HEK293 (cell line): ENCODE results near the gene HOXB9.

Experiments used
- FEZF1 ChIP-seq: fragments of 450-650 bp; formaldehyde crosslinking; IDR thresholded peaks from 2 replicates; pipeline ENCODE4 v1.5.1; 2016; ENCODE audit warnings: missing biosample characterization, missing genetic modification characterization
- HOXD13 ChIP-seq: sonication (generic); formaldehyde crosslinking; IDR thresholded peaks from 2 replicates; pipeline ENCODE4 v1.8.0; 2022; ENCODE audit warnings: missing genetic modification reagents, borderline replicate concordance
- IKZF3 ChIP-seq: fragments of 450-650 bp; IDR thresholded peaks from 2 replicates; pipeline ENCODE4 v1.5.0; 2018; ENCODE audit warnings: missing biosample characterization, mild to moderate bottlenecking, missing genetic modification characterization, moderate library complexity
- INSM2 ChIP-seq: fragments of 450-650 bp; formaldehyde crosslinking; IDR thresholded peaks from 2 replicates; pipeline ENCODE4 v1.5.1; 2016; ENCODE audit warnings: missing biosample characterization, missing genetic modification characterization
- KLF1 ChIP-seq: fragments of 450-650 bp; formaldehyde crosslinking; IDR thresholded peaks from 2 replicates; pipeline ENCODE4 v1.5.1; 2016; ENCODE audit warnings: missing biosample characterization, missing genetic modification characterization
- KLF16 ChIP-seq: fragments of 450-650 bp; formaldehyde crosslinking; IDR thresholded peaks from 2 replicates; pipeline ENCODE4 v1.5.1; 2017; ENCODE audit warnings: missing biosample characterization, missing genetic modification characterization
- KLF9 ChIP-seq: fragments of 450-650 bp; formaldehyde crosslinking; IDR thresholded peaks from 2 replicates; pipeline ENCODE4 v1.5.1; 2016; ENCODE audit warnings: missing biosample characterization, missing genetic modification characterization, low read depth
- MEIS1 ChIP-seq: sonication (generic); formaldehyde crosslinking; IDR thresholded peaks from 2 replicates; pipeline ENCODE4 v1.8.1; 2022; ENCODE audit warnings: missing genetic modification reagents, mild to moderate bottlenecking, borderline replicate concordance
- OVOL3 ChIP-seq: fragments of 450-650 bp; formaldehyde crosslinking; IDR thresholded peaks from 2 replicates; pipeline ENCODE4 v1.5.1; 2016; ENCODE audit warnings: missing biosample characterization, missing genetic modification characterization
- SP2 ChIP-seq: fragments of 450-650 bp; formaldehyde crosslinking; IDR thresholded peaks from 2 replicates; pipeline ENCODE4 v1.5.1; 2016; ENCODE audit warnings: missing biosample characterization, missing genetic modification characterization
- SP3 ChIP-seq: fragments of 450-650 bp; formaldehyde crosslinking; IDR thresholded peaks from 2 replicates; pipeline ENCODE4 v1.5.1; 2016; ENCODE audit warnings: missing biosample characterization, missing genetic modification characterization
- ZFHX2 ChIP-seq: fragments of 450-650 bp; formaldehyde crosslinking; conservative IDR thresholded peaks from 2 replicates; pipeline ENCODE4 v1.5.1; 2016; ENCODE audit warnings: missing biosample characterization, missing genetic modification characterization
- ZFP37 ChIP-seq: fragments of 450-650 bp; formaldehyde crosslinking; IDR thresholded peaks from 2 replicates; pipeline ENCODE4 v1.5.1; 2016; ENCODE audit warnings: missing biosample characterization, missing genetic modification characterization
- ZIC2 ChIP-seq: fragments of 450-650 bp; formaldehyde crosslinking; IDR thresholded peaks from 2 replicates; pipeline ENCODE4 v1.5.1; 2016; ENCODE audit warnings: missing biosample characterization, missing genetic modification characterization
- ZNF132 ChIP-seq: fragments of 450-650 bp; formaldehyde crosslinking; IDR thresholded peaks from 2 replicates; pipeline ENCODE4 v1.5.1; 2017; ENCODE audit warnings: missing biosample characterization, missing genetic modification characterization, borderline replicate concordance
- ZNF174 ChIP-seq: fragments of 450-650 bp; formaldehyde crosslinking; IDR thresholded peaks from 2 replicates; pipeline ENCODE4 v1.5.0; 2017; ENCODE audit warnings: missing biosample characterization, mild to moderate bottlenecking, missing genetic modification characterization
- ZNF184 ChIP-seq: fragments of 450-650 bp; IDR thresholded peaks from 2 replicates; pipeline ENCODE4 v1.5.1; 2018; ENCODE audit warnings: missing biosample characterization, mild to moderate bottlenecking, missing genetic modification characterization
- ZNF223 ChIP-seq: fragments of 450-650 bp; formaldehyde crosslinking; IDR thresholded peaks from 2 replicates; pipeline ENCODE4 v1.5.1; 2016; ENCODE audit warnings: missing biosample characterization, missing genetic modification characterization
- ZNF248 ChIP-seq: fragments of 450-650 bp; formaldehyde crosslinking; IDR thresholded peaks from 2 replicates; pipeline ENCODE4 v1.5.1; 2017; ENCODE audit warnings: missing biosample characterization, missing genetic modification characterization
- ZNF391 ChIP-seq: fragments of 450-650 bp; formaldehyde crosslinking; IDR thresholded peaks from 2 replicates; pipeline ENCODE4 v1.5.1; 2016; ENCODE audit warnings: low read depth, missing biosample characterization, missing genetic modification characterization, borderline replicate concordance
- ZNF398 ChIP-seq: fragments of 450-650 bp; formaldehyde crosslinking; IDR thresholded peaks from 2 replicates; pipeline ENCODE4 v1.5.1; 2017; ENCODE audit warnings: missing biosample characterization, missing genetic modification characterization
- ZNF433 ChIP-seq: fragments of 450-650 bp; formaldehyde crosslinking; IDR thresholded peaks from 2 replicates; pipeline ENCODE4 v1.5.1; 2016; ENCODE audit warnings: missing biosample characterization, missing genetic modification characterization, low read depth
- ZNF501 ChIP-seq: fragments of 450-650 bp; formaldehyde crosslinking; IDR thresholded peaks from 2 replicates; pipeline ENCODE4 v1.5.1; 2016; ENCODE audit warnings: missing biosample characterization, missing genetic modification characterization
- ZNF513 ChIP-seq: fragments of 450-650 bp; IDR thresholded peaks from 2 replicates; pipeline ENCODE4 v1.5.1; 2018; ENCODE audit warnings: missing biosample characterization, missing genetic modification characterization
- ZNF514 ChIP-seq: fragments of 450-650 bp; formaldehyde crosslinking; IDR thresholded peaks from 2 replicates; pipeline ENCODE4 v1.5.1; 2016; ENCODE audit warnings: missing biosample characterization, missing genetic modification characterization
- ZNF544 ChIP-seq: fragments of 450-650 bp; formaldehyde crosslinking; IDR thresholded peaks from 2 replicates; pipeline ENCODE4 v1.5.0; 2017; ENCODE audit warnings: missing biosample characterization, missing genetic modification characterization
- ZNF548 ChIP-seq: fragments of 450-650 bp; formaldehyde crosslinking; IDR thresholded peaks from 2 replicates; pipeline ENCODE4 v1.5.1; 2016; ENCODE audit warnings: missing biosample characterization, missing genetic modification characterization
- ZNF549 ChIP-seq: fragments of 450-650 bp; IDR thresholded peaks from 2 replicates; pipeline ENCODE4 v1.5.1; 2018; ENCODE audit warnings: missing biosample characterization, missing genetic modification characterization, mild to moderate bottlenecking, inconsistent platforms, moderate library complexity
- ZNF596 ChIP-seq: fragments of 450-650 bp; IDR thresholded peaks from 2 replicates; pipeline ENCODE4 v1.5.0; 2018; ENCODE audit warnings: missing biosample characterization, mild to moderate bottlenecking, missing genetic modification characterization, moderate library complexity
- ZNF610 ChIP-seq: fragments of 450-650 bp; formaldehyde crosslinking; IDR thresholded peaks from 2 replicates; pipeline ENCODE4 v1.5.1; 2016; ENCODE audit warnings: missing biosample characterization, missing genetic modification characterization, borderline replicate concordance
- ZNF704 ChIP-seq: fragments of 450-650 bp; formaldehyde crosslinking; IDR thresholded peaks from 2 replicates; pipeline ENCODE4 v1.5.1; 2016; ENCODE audit warnings: missing biosample characterization, missing genetic modification characterization
- ZNF768 ChIP-seq: fragments of 450-650 bp; formaldehyde crosslinking; IDR thresholded peaks from 2 replicates; pipeline ENCODE4 v1.5.1; 2018; ENCODE audit warnings: missing biosample characterization, mild to moderate bottlenecking, missing genetic modification characterization

The HOXB9 gene

DNA sequence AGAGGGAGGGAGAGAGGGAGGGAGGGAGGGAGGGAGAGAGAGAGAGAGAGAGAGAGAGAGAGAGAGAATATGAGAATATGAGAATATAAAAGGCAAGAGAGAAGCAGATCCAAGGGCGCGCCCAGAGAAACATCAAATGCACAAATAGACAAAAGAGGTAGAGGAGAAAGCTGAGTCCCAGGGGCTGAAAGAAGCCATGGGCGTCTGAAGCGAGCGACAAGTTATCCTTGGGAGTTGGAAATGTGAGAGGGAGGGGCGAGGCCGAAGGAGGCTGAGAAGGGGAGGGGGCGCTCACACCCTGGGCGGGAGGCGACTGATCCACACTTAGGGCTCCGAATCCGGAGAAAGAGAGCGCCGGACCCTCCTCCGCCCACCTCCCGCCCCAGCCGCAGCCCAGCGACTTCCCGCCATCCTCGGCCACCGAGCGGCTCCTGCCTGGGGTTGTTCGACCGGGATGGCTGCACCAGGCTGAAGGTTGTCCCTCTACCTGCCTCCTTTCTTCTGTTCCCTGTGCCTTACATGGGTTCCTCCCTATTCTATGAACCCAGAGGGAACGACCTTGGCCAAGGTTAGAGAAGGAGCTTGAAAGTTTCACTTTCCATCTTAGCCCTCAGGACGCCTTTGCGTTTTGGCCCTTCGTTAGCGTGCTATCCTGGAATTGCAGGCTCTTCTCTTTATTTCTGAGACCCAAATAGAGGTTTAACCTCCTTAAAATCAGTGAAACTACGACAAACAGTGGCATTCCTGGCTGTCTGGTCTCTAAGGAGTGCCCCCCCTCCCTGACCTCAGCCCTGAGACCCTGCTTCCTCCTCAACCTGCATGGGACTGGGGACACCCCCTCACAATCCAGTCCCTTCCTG, 21.2 kb upstream of the HOXB9 start (continued):
- TF ChIP-seq ZNF132 (tag by site-specific recombination): no peak
- no peak for TF ChIP-seq ZNF548 (tag by site-specific recombination)
- TF ChIP-seq ZNF391 (tag by site-specific recombination): peak; percentile 65; the same call in 1 of the 2 replicates
- no peak for TF ChIP-seq ZNF248 (tag by site-specific recombination)
- no peak for TF ChIP-seq ZNF174 (tag by site-specific recombination)
- no peak for TF ChIP-seq ZNF596
- TF ChIP-seq ZIC2 (tag by site-specific recombination): no peak
- TF ChIP-seq ZNF610: peak; percentile 51; the same call in 1 of the 2 replicates
- TF ChIP-seq KLF16 (tag by site-specific recombination): peak; percentile 36; the same call in 1 of the 2 replicates
- TF ChIP-seq IKZF3 (tag by site-specific recombination): peak; percentile 56; the same call in 1 of the 2 replicates
- no peak for TF ChIP-seq ZNF513 (tag by site-specific recombination)
- no peak for TF ChIP-seq ZNF549 (tag by site-specific recombination)
- TF ChIP-seq SP3: peak; percentile 79
- TF ChIP-seq FEZF1: no peak
- no peak for TF ChIP-seq OVOL3 (tag by site-specific recombination)
- no peak for TF ChIP-seq ZNF544 (tag by site-specific recombination)
- TF ChIP-seq SP2 (tag by site-specific recombination): peak; percentile 86
- TF ChIP-seq INSM2 (tag by site-specific recombination): no peak
- no peak for TF ChIP-seq ZNF768 (tag by site-specific recombination)
- TF ChIP-seq KLF1 (tag by site-specific recombination): peak; percentile 70
- no peak for TF ChIP-seq ZFP37
- no peak for TF ChIP-seq ZNF704 (tag by site-specific recombination)
- no peak for TF ChIP-seq ZNF223 (tag by site-specific recombination)
- no peak for TF ChIP-seq ZNF514 (tag by site-specific recombination)
- no peak for TF ChIP-seq HOXD13 (CRISPR knock-in tag)
- TF ChIP-seq KLF9 (tag by site-specific recombination): peak; percentile 54
- no peak for TF ChIP-seq ZNF184 (tag by site-specific recombination)
- no peak for TF ChIP-seq ZNF501
- TF ChIP-seq MEIS1 (CRISPR knock-in tag): no peak
- TF ChIP-seq ZNF433 (tag by site-specific recombination): no peak
- peak; percentile 71 for TF ChIP-seq ZFHX2 (tag by site-specific recombination)
- peak; percentile 37 for TF ChIP-seq ZNF398 (tag by site-specific recombination)
